Hematopoietic multipotent progenitor cell (in vitro differentiated cells): ENCODE results near the gene LRRC1. TPM values are rescaled to one million over a fixed set of nuclear protein-coding genes. Genes with fewer than 3 reads are reported as not detected.
"Not testable (repeated sequence)": the region's sequence is repeated elsewhere in the genome, so short reads cannot be mapped to it uniquely, and the experiment has no call there.

ENCODE experiments used
- DNase-seq, 3 donors: peaks; one replicate each; pipeline ENCODE4 v3.0.0-alpha.2; 2011 to 2015; ENCODE audit warnings: low read depth in 2 of 3, low spot score in 2 of 3
- total RNA-seq: library from RNA; depleted of rRNA; stranded (reverse); fragments of >200 nt; gene quantifications from one replicate; pipeline ENCODE4 v1.2.3, GENCODE V29; 2012

LRRC1 gene
- total RNA-seq, 1 donor = 4.8 TPM

DNA sequence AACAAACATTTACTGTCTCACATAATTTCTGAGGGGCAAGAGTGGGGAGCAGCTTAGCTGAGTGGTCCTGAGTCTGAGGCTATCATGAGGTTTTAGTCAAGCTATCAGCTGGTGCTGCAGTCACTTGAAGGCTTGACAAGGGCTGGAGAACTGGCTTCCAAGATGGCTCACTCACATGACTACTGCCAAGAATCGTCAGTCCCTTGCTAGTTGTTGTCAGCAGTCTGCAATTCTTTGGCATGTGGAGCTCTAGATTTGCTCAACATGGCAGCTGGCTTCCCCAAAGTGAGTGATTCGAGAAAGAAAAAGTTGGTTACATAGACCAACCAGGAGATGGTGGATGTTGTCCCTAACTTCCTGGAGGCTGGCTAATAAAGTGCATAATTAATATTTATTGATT is 2.8 kb upstream of the LRRC1 start:
- DNase-seq = no peak

DNA sequence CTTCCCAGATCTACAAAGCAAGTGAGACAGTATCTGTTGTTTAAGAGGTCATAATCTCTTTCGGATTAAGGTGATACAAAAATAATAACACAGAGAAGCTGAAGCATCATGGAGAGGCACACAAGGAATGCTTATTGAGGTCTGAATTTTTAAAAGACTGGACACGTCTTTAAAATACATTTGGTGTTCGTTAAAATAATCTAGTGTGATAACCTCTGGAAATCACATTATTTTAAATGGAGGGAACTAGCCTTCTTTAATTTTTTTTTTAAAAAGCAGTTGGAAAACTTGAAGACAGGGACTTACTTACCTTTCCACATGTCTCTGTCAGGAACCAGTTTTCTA is 1.9 kb upstream of the LRRC1 start:
- no peak for DNase-seq

- peak in 2 of 3 donors; percentile 59 to 73 for DNase-seq
Measured at GRCh38 chr6:53793318-53794136, 1.3 kb upstream of the LRRC1 start.

- no peak for DNase-seq
Measured at GRCh38 chr6:53794137-53794719, 577 bp upstream of the LRRC1 start.

DNA sequence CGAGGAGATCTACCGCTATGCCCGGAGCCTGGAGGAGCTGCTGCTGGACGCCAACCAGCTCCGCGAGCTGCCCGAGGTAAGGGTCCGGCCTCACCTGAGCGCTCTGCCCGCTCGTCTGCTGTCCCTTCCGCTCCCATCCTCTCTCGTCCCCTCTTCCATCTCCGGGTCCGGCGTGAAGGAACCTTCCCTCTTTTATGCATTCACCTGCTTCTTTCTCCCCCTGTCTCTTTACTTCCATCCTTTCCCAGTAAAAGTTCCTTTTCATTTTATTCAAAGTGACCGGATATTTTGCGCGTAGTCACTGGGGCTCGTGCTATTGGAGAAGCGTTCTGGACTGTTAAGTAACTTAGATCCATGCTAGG is 516 bp downstream of the LRRC1 start:
- no peak for DNase-seq

- peak in 1 of 3 donors; percentile 9 for DNase-seq
Measured at GRCh38 chr6:53795702-53796450, 1.1 kb downstream of the LRRC1 start.

GRCh38 chr6:53796451-53796780 is 1.6 kb downstream of the LRRC1 start:
- DNase-seq = no peak

DNA sequence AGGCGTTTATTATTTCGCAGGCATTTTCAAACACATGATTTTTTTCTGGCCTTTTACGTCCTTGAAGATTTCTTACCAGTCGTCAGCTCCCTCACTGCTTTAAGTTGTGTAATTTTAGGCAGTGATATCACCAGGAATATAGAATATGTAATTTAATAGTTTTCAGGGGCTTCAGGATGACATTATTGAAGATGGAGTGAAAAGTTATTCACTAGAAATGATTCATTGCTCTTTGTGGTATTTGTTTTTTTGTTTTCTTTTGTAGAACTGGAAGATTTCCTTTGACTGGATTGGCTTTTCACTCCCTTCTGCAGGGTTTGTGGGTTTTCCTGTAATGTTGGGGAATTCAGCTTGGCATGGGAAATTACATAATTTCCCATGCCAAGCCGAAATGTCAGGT is 2.0 kb downstream of the LRRC1 start:
- DNase-seq = no peak

GRCh38 chr6:53797304-53797703 is 2.5 kb downstream of the LRRC1 start:
- no peak for DNase-seq

GRCh38 chr6:53799340-53799739 is 4.5 kb downstream of the LRRC1 start:
- no peak for DNase-seq

GRCh38 chr6:53801022-53801421 is 6.2 kb downstream of the LRRC1 start:
- no peak for DNase-seq

DNA sequence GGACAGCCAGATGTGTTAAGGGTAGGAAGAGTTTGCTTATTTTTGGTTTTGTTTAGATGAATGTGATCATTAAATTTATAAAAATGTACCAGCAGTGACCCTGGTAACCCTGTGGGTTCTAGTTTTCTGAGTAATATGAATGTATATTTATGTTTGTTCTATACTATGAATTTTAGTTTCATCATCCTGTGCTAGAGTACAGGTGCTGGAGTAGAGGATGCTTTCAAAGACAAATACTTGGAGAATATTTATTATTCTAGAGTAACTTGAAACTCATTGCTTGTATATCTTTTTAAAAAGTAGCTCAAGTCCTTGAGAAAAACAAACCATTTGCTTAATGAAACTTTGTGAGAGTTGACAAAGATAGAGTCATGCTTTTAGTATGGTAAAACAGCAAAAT is 7.8 kb downstream of the LRRC1 start:
- DNase-seq = no peak

- DNase-seq = no peak
Measured at GRCh38 chr6:53803081-53803860, 8.5 kb downstream of the LRRC1 start.

DNA sequence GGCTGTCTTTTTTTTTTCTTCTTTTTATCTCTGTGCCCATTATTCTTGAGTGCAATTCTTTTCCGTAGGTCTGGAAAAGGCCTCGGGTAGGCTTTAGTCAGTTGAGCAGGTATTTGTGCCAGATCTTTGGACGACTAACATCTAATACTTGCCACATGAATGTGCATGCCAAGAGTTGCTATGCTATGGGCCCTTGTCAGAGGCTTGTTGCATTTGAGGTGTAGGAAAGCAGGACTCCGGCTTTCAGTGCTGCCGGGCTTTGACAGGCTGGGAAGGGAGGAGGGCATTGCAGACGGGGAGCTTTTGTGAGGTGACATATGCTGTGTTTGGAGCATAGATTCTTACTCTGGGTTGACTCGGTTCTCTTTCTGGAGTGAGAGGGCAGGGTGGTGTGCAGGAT is 10.2 kb downstream of the LRRC1 start:
- DNase-seq = no peak

GRCh38 chr6:53805725-53806124 is 10.9 kb downstream of the LRRC1 start:
- DNase-seq = no peak

DNA sequence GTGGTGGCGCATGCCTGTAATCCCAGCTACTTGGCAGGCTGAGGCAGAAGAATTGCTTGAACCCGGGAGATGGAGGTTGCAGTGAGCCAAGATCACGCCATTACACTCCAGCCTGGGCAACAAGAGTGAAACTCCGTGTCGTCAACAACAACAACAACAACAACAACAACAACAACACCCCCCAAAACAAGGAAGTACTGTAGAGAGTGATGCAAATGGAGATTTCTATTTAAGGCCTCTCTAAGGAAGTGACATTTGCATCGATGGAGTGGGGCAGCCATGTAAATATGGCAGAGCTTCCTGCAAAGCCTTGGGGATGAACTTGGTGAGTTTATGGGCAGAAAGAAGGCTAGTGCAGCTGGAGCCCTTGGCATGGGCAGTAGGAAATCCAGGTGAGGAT is 12.8 kb downstream of the LRRC1 start:
- not testable (repeated sequence) for DNase-seq

DNA sequence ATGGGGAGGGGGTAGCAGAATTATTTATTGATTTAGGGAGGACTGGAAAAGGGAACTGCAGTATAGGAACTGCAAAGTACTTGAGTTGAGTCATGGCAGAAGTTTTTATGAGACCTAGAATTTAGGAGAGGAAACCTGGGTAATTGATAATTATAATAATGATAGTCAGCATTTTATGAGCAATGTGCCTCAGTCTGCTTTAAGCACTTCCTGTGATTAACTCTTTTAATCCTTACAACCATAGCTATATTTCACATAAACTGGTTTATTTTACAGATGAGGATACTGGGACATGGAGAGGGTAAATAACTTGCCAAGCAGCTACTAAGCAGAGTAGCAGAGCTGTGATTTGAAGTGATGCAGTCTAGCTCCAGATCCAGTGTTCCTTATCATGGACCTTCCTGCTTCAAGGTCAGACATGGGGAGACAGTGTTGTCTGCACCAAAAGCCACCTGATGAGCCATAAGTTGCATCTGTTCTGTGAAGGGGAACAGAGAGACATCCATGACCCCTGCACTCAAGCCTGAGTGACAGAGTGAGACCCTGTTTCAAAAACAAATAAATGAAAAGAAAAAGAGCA is 13.6 kb downstream of the LRRC1 start:
- no peak for DNase-seq

- DNase-seq = no peak
Measured at GRCh38 chr6:53809691-53810090, 14.9 kb downstream of the LRRC1 start.

- DNase-seq = peak in 1 of 3 donors; percentile 13
Measured at GRCh38 chr6:53811082-53811481, 16.3 kb downstream of the LRRC1 start.

- DNase-seq = no peak
Measured at GRCh38 chr6:53811746-53812145, 16.9 kb downstream of the LRRC1 start.

DNA sequence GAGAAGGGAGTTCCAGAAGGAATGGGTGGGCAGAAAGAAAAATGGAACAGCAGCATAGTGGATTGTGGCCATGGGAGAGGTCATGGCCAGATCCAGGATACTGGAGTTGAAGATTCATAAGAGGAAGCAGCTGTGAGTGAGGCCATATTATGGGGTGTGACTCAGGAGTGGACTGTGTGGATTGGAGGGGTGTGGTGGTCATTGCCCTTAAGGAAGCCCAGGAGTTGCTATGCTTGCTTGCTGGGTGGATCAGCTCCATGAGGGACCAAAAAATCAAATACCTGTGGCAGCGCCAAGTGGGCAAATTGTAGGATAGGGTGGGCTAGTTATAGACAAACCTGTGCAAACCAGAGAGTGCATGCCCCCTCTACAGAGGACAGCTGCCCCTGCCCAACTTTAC is 18.3 kb downstream of the LRRC1 start:
- no peak for DNase-seq
